Cardiac fibroblast (primary cell): Measurements from ENCODE around the gene CHAD.

Experiments used
- DNase-seq, 2 donors: peaks; one replicate each; pipeline versions ENCODE4 v3.0.0 to v3.0.0-alpha.2; 2010; ENCODE audit warnings: low read depth in 2 of 2
- H3K4me3 ChIP-seq, 2 donors: replicated peaks in 1 of 2; 1 replicate in 1 of 2; 2 replicates in 1 of 2; pipeline ENCODE4 v1.5.1; 2011; ENCODE audit warnings: low read depth in 2 of 2, low read length in 2 of 2, mild to moderate bottlenecking in 2 of 2, moderate library complexity in 1 of 2
- CTCF ChIP-seq: IDR thresholded peaks from one replicate; pipeline ENCODE4 v1.5.1; 2011; ENCODE audit warnings: low read depth, mild to moderate bottlenecking, low read length, inconsistent platforms

Gene CHAD

GRCh38 chr17:50468304-50469207, at the start of gene CHAD:
CHAD (minus strand) TSS chr17:50468880; CDS start chr17:50468813, 67 bp downstream.
- DNase-seq: no peak
- no peak for TF ChIP-seq CTCF
- peak within 1 kb of the TSS in 1 of 2 donors; percentile 33 for H3K4me3 ChIP-seq

GRCh38 chr17:50517504-50518383, 49.1 kb upstream of the CHAD start:
- H3K4me3 ChIP-seq: no peak overlapping the region
- DNase-seq: no peak
- no peak for TF ChIP-seq CTCF

DNA sequence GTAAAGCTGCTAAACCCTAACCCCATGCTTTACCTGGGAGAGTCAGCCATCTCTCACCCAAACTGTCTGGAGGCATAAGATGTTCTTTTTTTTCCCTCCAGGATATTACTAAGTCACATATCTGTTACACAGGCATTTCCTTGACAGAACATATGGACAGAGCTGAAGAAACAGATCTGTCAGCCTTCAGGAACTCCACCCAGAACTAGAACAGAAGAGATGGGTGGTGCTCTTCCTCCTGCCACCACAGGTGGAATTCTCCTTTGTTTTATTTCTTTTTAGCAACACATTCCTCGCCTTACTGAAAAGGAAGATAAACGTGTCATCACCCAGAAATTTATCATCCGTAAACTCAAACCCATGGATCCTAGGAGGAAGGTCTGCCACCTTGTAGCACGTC, 48.3 kb upstream of the CHAD start:
- DNase-seq: no peak
- no peak overlapping the region for H3K4me3 ChIP-seq
- no peak for TF ChIP-seq CTCF

DNA sequence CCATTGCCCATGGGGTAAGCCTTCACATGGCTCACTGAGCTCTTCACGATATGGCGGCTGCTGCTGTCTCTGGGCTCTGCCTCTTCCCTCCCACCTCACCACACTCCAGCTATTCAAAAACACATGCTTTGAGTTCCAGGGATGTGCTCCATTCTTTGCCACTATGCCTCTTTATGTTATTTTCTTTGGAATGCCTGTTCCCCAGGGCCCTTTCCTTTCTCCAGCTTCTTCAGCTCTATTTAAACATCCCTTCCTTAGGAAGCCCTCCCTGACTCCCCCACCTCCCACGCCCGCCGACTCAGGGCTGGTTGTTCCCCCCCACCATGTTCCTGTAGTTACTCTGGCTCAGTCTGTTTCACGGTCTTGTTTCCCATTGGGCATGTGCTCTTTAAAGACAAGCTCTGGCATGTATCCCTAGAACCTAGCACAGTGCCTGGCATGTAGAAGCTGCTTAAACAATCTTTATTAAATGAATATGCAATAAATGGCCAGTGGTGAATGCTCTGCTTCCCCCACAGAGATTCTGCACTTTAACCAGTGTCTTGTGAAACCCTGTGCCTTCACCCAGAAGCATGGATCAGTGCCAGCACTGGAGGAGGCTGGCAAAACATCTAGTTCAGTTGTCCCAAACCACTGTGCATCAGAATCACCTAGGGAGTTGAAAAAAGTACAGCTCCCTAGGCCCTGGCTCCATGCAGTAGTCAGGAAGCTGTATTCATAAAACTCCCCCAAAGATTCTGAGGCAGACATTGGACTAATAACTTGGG, 46.4 kb upstream of the CHAD start:
- no peak overlapping the region for H3K4me3 ChIP-seq
- peak; percentile 69 to 80 for DNase-seq
- no peak for TF ChIP-seq CTCF

- no peak for DNase-seq
- H3K4me3 ChIP-seq: no peak overlapping the region
- TF ChIP-seq CTCF: no peak
Measured at GRCh38 chr17:50514388-50514787, 45.7 kb upstream of the CHAD start.

DNA sequence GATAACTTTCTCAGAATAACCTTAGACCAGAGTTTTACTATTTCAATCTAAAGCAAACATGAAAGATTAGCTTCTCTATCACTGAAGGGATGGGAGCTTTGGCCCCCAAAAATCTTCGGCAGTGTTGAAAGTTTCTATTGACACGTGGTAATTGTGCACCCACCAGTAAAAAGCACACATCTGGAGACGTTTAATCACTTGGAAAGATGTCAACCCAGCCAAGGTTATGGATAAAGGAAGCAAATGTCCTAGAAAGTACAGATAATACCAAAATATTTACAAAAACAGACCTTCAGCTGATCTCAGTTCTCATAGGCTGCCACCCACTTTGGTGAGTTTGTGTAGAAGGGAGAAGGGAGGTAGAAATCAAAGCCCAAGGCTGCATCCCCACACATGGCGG, 44.8 kb upstream of the CHAD start:
- DNase-seq: no peak
- TF ChIP-seq CTCF: no peak
- H3K4me3 ChIP-seq: no peak overlapping the region
